Natural killer cell (primary cell): ENCODE results near the gene OSGIN1. TPM values are rescaled to one million over a fixed set of nuclear protein-coding genes. Genes with fewer than 3 reads are reported as not detected.

Experiments
- ATAC-seq, 3 donors: fragments of 150-1000 bp in 2 of 3; fragments of 200-7000 bp in 1 of 3; cut with Tn5 transposase; 1 replicate in 1 of 3; 2 replicates in 2 of 3; pipeline ENCODE4 v1.10.0; 2021; ENCODE audit warnings: mild to moderate bottlenecking in 2 of 3, moderate library complexity in 2 of 3
- DNase-seq, 2 donors: peaks; one replicate each; pipeline versions ENCODE4 v3.0.0 to v3.0.0-alpha.2; 2013 to 2021; ENCODE audit warnings: mixed read lengths in 1 of 2
- H3K27ac ChIP-seq: one replicate; pipeline ENCODE4 v1.5.1; 2013; ENCODE audit warnings: mild to moderate bottlenecking, low read length
- H3K27me3 ChIP-seq: one replicate; pipeline ENCODE4 v1.6.1; 2013; ENCODE audit warnings: low read length; ENCODE audit not compliant: control insufficient read depth, insufficient read depth
- H3K36me3 ChIP-seq: one replicate; pipeline ENCODE4 v1.6.1; 2013; ENCODE audit warnings: low read length; ENCODE audit not compliant: control insufficient read depth, insufficient read depth
- H3K4me1 ChIP-seq: one replicate; pipeline ENCODE4 v1.6.1; 2013; ENCODE audit warnings: low read length; ENCODE audit not compliant: control insufficient read depth, insufficient read depth
- H3K4me3 ChIP-seq: one replicate; pipeline ENCODE4 v1.5.1; 2013; ENCODE audit warnings: low read length
- H3K9me3 ChIP-seq: one replicate; pipeline ENCODE4 v1.6.1; 2013; ENCODE audit warnings: low read length; ENCODE audit not compliant: control insufficient read depth, insufficient read depth
- H3K27ac Mint-ChIP-seq, 2 donors: one replicate each; pipeline ENCODE4 v1.8.0; 2022; ENCODE audit warnings: mild to moderate bottlenecking in 2 of 2, mixed read lengths in 2 of 2, moderate library complexity in 1 of 2
- H3K27me3 Mint-ChIP-seq, 2 donors: one replicate each; pipeline ENCODE4 v1.8.0; 2022; ENCODE audit warnings: low read depth in 2 of 2, mixed read lengths in 2 of 2
- H3K36me3 Mint-ChIP-seq: one replicate; pipeline ENCODE4 v1.8.0; 2022; ENCODE audit warnings: mixed read lengths
- H3K4me1 Mint-ChIP-seq, 2 donors: one replicate each; pipeline ENCODE4 v1.8.0; 2022; ENCODE audit warnings: mixed read lengths in 2 of 2
- H3K4me3 Mint-ChIP-seq: one replicate; pipeline ENCODE4 v1.8.0; 2022; ENCODE audit warnings: mild to moderate bottlenecking, moderate library complexity, mixed read lengths
- H3K9me3 Mint-ChIP-seq, 2 donors: one replicate each; pipeline ENCODE4 v1.8.0; 2022; ENCODE audit warnings: mixed read lengths in 2 of 2
- CTCF ChIP-seq: fragments of 200-600 bp; IDR thresholded peaks from one replicate; pipeline ENCODE4 v1.8.0; 2022; ENCODE audit warnings: antibody characterized with exemption
- whole genome bisulfite sequencing: methylation state at CpG from one replicate; pipeline ENCODE4 v1.1.7; 2013; ENCODE audit warnings: missing lambda C conversion rate; ENCODE audit not compliant: insufficient coverage; 5-methylcytosine and 5-hydroxymethylcytosine counted together
- intact Hi-C: fragments of 100-400 bp; cut with micrococcal nuclease; formaldehyde crosslinking; loops from one replicate; pipeline ENCODE4 v1.14.2; 2022
- total RNA-seq, 4 donors: library from RNA; stranded (reverse); fragments of 120-200 nt in 1 of 4; gene quantifications; one replicate each; pipeline versions ENCODE4 v1.2.3 to v1.2.4, GENCODE V29; 2013 to 2022

Gene OSGIN1
- total RNA-seq, 3 donors from 2014 or later (not counting 1 experiment from before 2014, with no cell fraction given): 3.9 to 4.1 (median 4.0) TPM

- 47% methylated on average over 18 of the region's 18 CpGs for WGBS
- Histone ChIP-seq H3K9me3 (no peaks in the 10 kb centered on the region), H3K27ac (no peak overlapping the region), H3K27me3 (peaks cover 8% of the 10 kb centered on the region), H3K4me3 (no peak overlapping the region), H3K4me1 (no peaks in the 10 kb centered on the region), H3K36me3 (no peaks in the 10 kb centered on the region)
- DNase-seq (no peak), ATAC-seq (no peak)
- intact Hi-C loops: no loop called here
- Mint-ChIP-seq H3K36me3 (no peaks in the 10 kb centered on the region), H3K9me3 (no peaks in the 10 kb centered on the region), H3K4me1 (peaks cover 0 to 5% of the 10 kb centered on the region in 2 donors), H3K27me3 (peaks cover 0 to 14% of the 10 kb centered on the region in 2 donors), H3K4me3 (peak overlapping the region; percentile 71), H3K27ac (no peak overlapping the region)
- TF ChIP-seq CTCF: no peak
These were observed 16.9 kb downstream of the OSGIN1 start for GRCh38 chr16:83969771-83970429.

GRCh38 chr16:83970430-83970815 lies 17.4 kb downstream of the OSGIN1 start:
- intact Hi-C loops: no loop called here

GRCh38 chr16:83971165-83972130 lies 18.4 kb downstream of the OSGIN1 start:
- H3K9me3 Mint-ChIP-seq: no peaks in the 10 kb centered on the region
- WGBS: 76% methylated on average over 27 of the region's 27 CpGs
- intact Hi-C loops: no loop called here
- H3K4me1 Mint-ChIP-seq: peaks cover 0 to 5% of the 10 kb centered on the region in 2 donors
- DNase-seq (no peak), ATAC-seq (no peak)
- Histone ChIP-seq H3K27me3 (peaks cover 8% of the 10 kb centered on the region), H3K27ac (no peak overlapping the region), H3K9me3 (no peaks in the 10 kb centered on the region), H3K4me1 (no peaks in the 10 kb centered on the region), H3K36me3 (no peaks in the 10 kb centered on the region), H3K4me3 (no peak overlapping the region)
- no peaks in the 10 kb centered on the region for H3K36me3 Mint-ChIP-seq
- TF ChIP-seq CTCF: no peak
- no peak overlapping the region for H3K27ac Mint-ChIP-seq
- peaks cover 0 to 14% of the 10 kb centered on the region in 2 donors for H3K27me3 Mint-ChIP-seq
- no peak overlapping the region for H3K4me3 Mint-ChIP-seq

More at GRCh38 chr16:83970430-83970815, 17.4 kb downstream of the OSGIN1 start:
- DNase-seq (no peak), ATAC-seq (no peak)
- H3K4me3 Mint-ChIP-seq: no peak overlapping the region
- H3K4me1 Mint-ChIP-seq: peaks cover 0 to 5% of the 10 kb centered on the region in 2 donors
- no peak for TF ChIP-seq CTCF
- no peaks in the 10 kb centered on the region for H3K9me3 ChIP-seq
- H3K36me3 ChIP-seq: no peaks in the 10 kb centered on the region
- H3K9me3 Mint-ChIP-seq: no peaks in the 10 kb centered on the region
- H3K27me3 ChIP-seq: peaks cover 8% of the 10 kb centered on the region
- no peak overlapping the region for H3K27ac ChIP-seq
- no peaks in the 10 kb centered on the region for H3K4me1 ChIP-seq
- H3K36me3 Mint-ChIP-seq: no peaks in the 10 kb centered on the region
- H3K27me3 Mint-ChIP-seq: peaks cover 0 to 14% of the 10 kb centered on the region in 2 donors
- H3K27ac Mint-ChIP-seq: no peak overlapping the region
- H3K4me3 ChIP-seq: no peak overlapping the region
- 81% methylated on average over 6 of the region's 6 CpGs for WGBS
